H1 (cell line): Measurements from ENCODE around the gene TADA3. TPM values are rescaled to one million over a fixed set of nuclear protein-coding genes. Genes with fewer than 3 reads are reported as not detected.

Source experiments
- ATF2 ChIP-seq: IDR thresholded peaks from 2 replicates; pipeline ENCODE4 v1.6.1; 2012; ENCODE audit warnings: low read length, inconsistent platforms
- CHD2 ChIP-seq: IDR thresholded peaks from 2 replicates; pipeline ENCODE4 v1.6.1; 2012; ENCODE audit warnings: low read length, improper control_type of control experiment
- CTBP2 ChIP-seq: IDR thresholded peaks from 2 replicates; pipeline ENCODE4 v1.7.0; 2011; ENCODE audit warnings: borderline replicate concordance, mild to moderate bottlenecking, moderate library complexity, mixed read lengths, low read length; ENCODE audit not compliant: insufficient read depth, insufficient read length
- KDM4A ChIP-seq: IDR thresholded peaks from one replicate; pipeline ENCODE4 v1.7.1; 2012; ENCODE audit warnings: low read depth, mild to moderate bottlenecking, moderate library complexity, low read length, inconsistent platforms; ENCODE audit not compliant: severe bottlenecking
- KDM5A ChIP-seq: fragments of 200-600 bp; IDR thresholded peaks from 2 replicates; pipeline ENCODE4 v1.7.1; 2012; ENCODE audit warnings: mild to moderate bottlenecking, low read length, inconsistent platforms, mixed read lengths
- POLR2A ChIP-seq, 2 experiments: IDR thresholded peaks; 1 replicate in 1 of 2; 2 replicates in 1 of 2; pipeline ENCODE4 v1.6.1; 2011; ENCODE audit warnings: low read depth in 2 of 2, low read length in 2 of 2, mild to moderate bottlenecking in 2 of 2; ENCODE audit errors: control extremely low read depth in 1 of 2
- RXRA ChIP-seq: IDR thresholded peaks from 2 replicates; pipeline ENCODE4 v1.6.1; 2011; ENCODE audit warnings: low read depth, mild to moderate bottlenecking, low read length, moderate library complexity; ENCODE audit not compliant: insufficient read depth
- SP1 ChIP-seq: IDR thresholded peaks from 2 replicates; pipeline ENCODE4 v1.6.1; 2011; ENCODE audit warnings: low read depth, low read length
- SRF ChIP-seq: IDR thresholded peaks from 2 replicates; pipeline ENCODE4 v1.6.1; 2011; ENCODE audit warnings: mild to moderate bottlenecking, low read depth, low read length, moderate library complexity
- TAF1 ChIP-seq: IDR thresholded peaks from 2 replicates; pipeline ENCODE4 v1.6.1; 2011; ENCODE audit warnings: mild to moderate bottlenecking, low read depth, low read length
- TCF12 ChIP-seq: IDR thresholded peaks from 2 replicates; pipeline ENCODE4 v1.6.1; 2011; ENCODE audit warnings: low read depth, mild to moderate bottlenecking, low read length
- polyA plus RNA-seq, 7 experiments: library from polyadenylated mRNA; depleted of rRNA in 3 of 7; stranded (reverse) in 5 of 7; unstranded in 2 of 7; fragments of >200 nt in 5 of 7; fragments of 200-250 nt in 2 of 7; gene quantifications; 1 replicate in 5 of 7; 2 replicates in 1 of 7; 4 replicates in 1 of 7; pipeline versions ENCODE4 v1.2.1 to v1.2.3, GENCODE V29; 2011 to 2013; ENCODE audit warnings: missing spikeins in 2 of 7, mixed read lengths in 2 of 7
- total RNA-seq: library from RNA; stranded (reverse); fragmentation: NEBNext Ultra II Directional; extraction: Animal tissue kit (Norgen Biotek cat#: 25700); gene quantifications from 2 replicates; pipeline ENCODE4 v1.2.1, GENCODE V29; 2021

The TADA3 gene
- total and polyA plus RNA-seq, 2 of the 8 experiments (the other 6 are each of a cell fraction or from before 2014, with no cell fraction given): 43.4 to 50.3 TPM

DNA sequence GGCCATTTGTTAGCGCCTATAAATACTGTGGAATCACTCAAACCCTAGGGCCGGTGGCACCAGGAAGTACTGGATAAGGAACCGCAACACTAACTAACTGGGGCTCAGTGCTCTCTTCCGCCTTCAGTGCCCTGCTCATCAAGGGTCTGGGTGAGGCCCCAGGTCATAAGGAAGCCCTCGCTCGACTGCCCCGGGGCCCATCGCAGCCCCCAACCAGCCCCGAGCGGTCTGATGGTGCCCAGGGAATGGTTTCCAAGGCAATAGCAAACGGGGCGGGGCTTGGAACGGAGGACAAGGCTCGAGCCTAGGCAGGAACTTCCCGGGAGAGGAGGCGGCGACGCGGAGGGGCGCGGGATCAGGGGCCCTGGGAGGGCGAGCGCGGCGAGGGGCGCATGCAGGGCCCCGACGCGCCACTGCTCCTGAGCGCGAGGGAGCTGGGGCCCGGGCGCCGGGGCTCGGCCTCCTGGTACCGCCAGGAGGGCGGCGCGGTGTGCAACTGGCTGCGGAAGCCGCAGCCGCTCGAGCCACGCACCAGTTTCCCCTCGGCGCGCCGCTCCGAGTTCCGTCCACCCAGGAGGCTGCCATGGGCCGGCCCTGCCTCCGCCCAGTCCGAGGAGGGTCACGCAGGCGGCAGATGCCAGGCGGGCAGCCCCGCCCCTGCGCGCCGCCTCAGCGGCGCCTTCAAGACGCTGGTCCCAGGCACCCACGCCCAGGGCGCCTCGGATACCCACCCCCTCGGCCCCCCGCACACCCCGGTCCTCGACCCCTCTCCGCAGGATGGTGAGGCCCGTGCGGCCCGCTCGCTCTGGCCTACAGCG is 17.6 kb upstream of the TADA3 start, which contains the start of gene TTLL3 (continued):
- TF ChIP-seq SRF (no peak), CHD2 (no peak), SP1 (no peak), CTBP2 (no peak), ATF2 (no peak), KDM4A (peak; percentile 71), TCF12 (no peak), RXRA (no peak), KDM5A (no peak), POLR2A (IDR thresholded peaks at IDR 0.05; ENCODE audit: control extremely low read depth in 1 of 2, low read depth in 2 of 2, low read length in 2 of 2) (no peak; a peak in 1 of 3 replicates), TAF1 (0 out of 2 replicates have a peak, but pooled peaks have one; percentile 26)
